Naive thymus-derived CD4-positive, alpha-beta T cell (primary cell): ENCODE measurements around the gene ZDHHC6. TPM values are rescaled to one million over a fixed set of nuclear protein-coding genes. Genes with fewer than 3 reads are reported as not detected.

Experiments
- ATAC-seq: fragments of 150-1000 bp; cut with Tn5 transposase; 2 replicates; pipeline ENCODE4 v1.10.0; 2021; ENCODE audit warnings: mild to moderate bottlenecking, moderate library complexity
- CTCF ChIA-PET: fragments of 350-600 bp; sonication (Branson Sonifier 250); formaldehyde crosslinking; loops from one replicate; lab custom pipeline; 2021; ENCODE audit warnings: antibody characterized with exemption; lab: Charles Lee
- POLR2A ChIA-PET: fragments of 350-600 bp; sonication (Branson Sonifier 250); formaldehyde crosslinking; loops from one replicate; lab custom pipeline; 2021; ENCODE audit warnings: antibody characterized with exemption, inconsistent platforms; lab: Charles Lee
- DNase-seq, 9 donors: peaks; one replicate each; pipeline versions ENCODE4 v3.0.0 to v3.0.0-alpha.2; 2020 to 2022; ENCODE audit warnings: mixed read lengths in 1 of 9
- H3K27ac ChIP-seq: one replicate; pipeline ENCODE4 v1.7.0; 2013; ENCODE audit warnings: mild to moderate bottlenecking, low read depth, low read length, moderate library complexity
- H3K27me3 ChIP-seq, 2 donors: one replicate each; pipeline ENCODE4 v1.7.0; 2013; ENCODE audit warnings: low read length in 2 of 2, mild to moderate bottlenecking in 2 of 2, moderate library complexity in 2 of 2; ENCODE audit not compliant: control insufficient read depth in 2 of 2, insufficient read depth in 2 of 2
- H3K36me3 ChIP-seq, 3 experiments: 1 replicate in 2 of 3; 2 replicates in 1 of 3; pipeline ENCODE4 v1.7.0; 2013; ENCODE audit warnings: low read length in 3 of 3, mild to moderate bottlenecking in 3 of 3, moderate library complexity in 1 of 3; ENCODE audit not compliant: insufficient read depth in 3 of 3, control insufficient read depth in 2 of 3
- H3K4me1 ChIP-seq, 2 donors: one replicate each; pipeline ENCODE4 v1.7.0; 2013; ENCODE audit warnings: low read length in 2 of 2, mild to moderate bottlenecking in 2 of 2, moderate library complexity in 1 of 2; ENCODE audit not compliant: control insufficient read depth in 2 of 2, insufficient read depth in 2 of 2
- H3K4me3 ChIP-seq: 2 replicates; pipeline ENCODE4 v1.7.0; 2013; ENCODE audit warnings: mild to moderate bottlenecking, low read length
- H3K9me3 ChIP-seq, 3 experiments: 1 replicate in 2 of 3; 2 replicates in 1 of 3; pipeline ENCODE4 v1.7.0; 2013; ENCODE audit warnings: low read length in 3 of 3; ENCODE audit not compliant: control insufficient read depth in 2 of 3
- H3K27ac Mint-ChIP-seq, 9 donors: one replicate each; pipeline ENCODE4 v1.8.0; 2020 to 2022; ENCODE audit warnings: mixed read lengths in 9 of 9, mild to moderate bottlenecking in 8 of 9, moderate library complexity in 5 of 9, inconsistent platforms in 2 of 9
- H3K27me3 Mint-ChIP-seq, 5 donors: one replicate each; pipeline ENCODE4 v1.8.0; 2021 to 2022; ENCODE audit warnings: mixed read lengths in 5 of 5, mild to moderate bottlenecking in 1 of 5
- H3K36me3 Mint-ChIP-seq, 5 donors: one replicate each; pipeline ENCODE4 v1.8.0; 2020 to 2022; ENCODE audit warnings: mixed read lengths in 5 of 5, mild to moderate bottlenecking in 3 of 5, inconsistent platforms in 1 of 5
- H3K4me1 Mint-ChIP-seq, 7 donors: one replicate each; pipeline ENCODE4 v1.8.0; 2020 to 2022; ENCODE audit warnings: mixed read lengths in 7 of 7, mild to moderate bottlenecking in 3 of 7, inconsistent platforms in 1 of 7
- H3K4me3 Mint-ChIP-seq, 10 donors: one replicate each; pipeline ENCODE4 v1.8.0; 2020 to 2022; ENCODE audit warnings: mild to moderate bottlenecking in 10 of 10, mixed read lengths in 10 of 10, moderate library complexity in 6 of 10, inconsistent platforms in 2 of 10
- H3K9me3 Mint-ChIP-seq, 11 donors: one replicate each; pipeline ENCODE4 v1.8.0; 2020 to 2022; ENCODE audit warnings: mixed read lengths in 11 of 11, mild to moderate bottlenecking in 4 of 11, inconsistent platforms in 1 of 11, moderate library complexity in 1 of 11
- intact Hi-C, 2 donors: fragments of 100-400 bp; cut with micrococcal nuclease; formaldehyde crosslinking; loops; one replicate each; pipeline ENCODE4 v1.15.1; 2023
- polyA plus RNA-seq, 2 donors: library from polyadenylated mRNA; unstranded; fragments of 300-500 nt; fragmentation: Illumina TruSeq; gene quantifications; one replicate each; pipeline ENCODE4 v1.2.3, GENCODE V29; 2021
- total RNA-seq, 6 experiments: library from RNA in 5 of 6; stranded (reverse) in 5 of 6; gene quantifications; 1 replicate in 5 of 6; 2 replicates in 1 of 6; pipeline ENCODE4 v1.2.3 and lab custom pipeline; 2021 to 2026

Gene ZDHHC6
- total and polyA plus RNA-seq, 7 experiments from 2014 or later = 29.9 to 66.3 (median 44.8) TPM

- Mint-ChIP-seq H3K27me3 (no peaks in the 10 kb centered on the region), H3K9me3 (no peaks in the 10 kb centered on the region), H3K27ac (peak overlapping the region in 1 of 9 donors; percentile 5), H3K4me1 (peaks cover 0 to 19% (median 8%) of the 10 kb centered on the region in 7 donors), H3K4me3 (no peak overlapping the region), H3K36me3 (peaks cover 0 to 14% (median 4%) of the 10 kb centered on the region in 5 donors)
- DNase-seq (no peak), ATAC-seq (no peak)
- POLR2A ChIA-PET = no interaction called here
- H3K27ac ChIP-seq = no peak overlapping the region
- H3K4me3 ChIP-seq = no peak overlapping the region
- H3K36me3 ChIP-seq = no peaks in the 10 kb centered on the region
- CTCF ChIA-PET = no interaction called here
- no peaks in the 10 kb centered on the region for H3K9me3 ChIP-seq
- H3K4me1 ChIP-seq = no peaks in the 10 kb centered on the region
- no peaks in the 10 kb centered on the region for H3K27me3 ChIP-seq
- intact Hi-C loops = no loop called here
Measured at GRCh38 chr10:112481602-112482001, 34.9 kb upstream of the ZDHHC6 start.

GRCh38 chr10:112475575-112476218 is 29.0 kb upstream of the ZDHHC6 start:
- DNase-seq (peak in 1 of 9 donors; percentile 5), ATAC-seq (no peak)
- Mint-ChIP-seq H3K27ac (no peak overlapping the region), H3K27me3 (no peaks in the 10 kb centered on the region), H3K36me3 (peaks cover 0 to 6% (median 0%) of the 10 kb centered on the region in 5 donors), H3K4me3 (no peak overlapping the region), H3K4me1 (peaks cover 4 to 27% (median 14%) of the 10 kb centered on the region in 7 donors), H3K9me3 (no peaks in the 10 kb centered on the region)
- Histone ChIP-seq H3K4me1 (no peaks in the 10 kb centered on the region), H3K36me3 (no peaks in the 10 kb centered on the region), H3K9me3 (no peaks in the 10 kb centered on the region), H3K4me3 (no peak overlapping the region), H3K27me3 (no peaks in the 10 kb centered on the region), H3K27ac (no peak overlapping the region)
- ChIA-PET POLR2A (no interaction called here), CTCF (interaction anchor here (0.6 to 2.1 kb wide), 8 partner anchors 13 to 912 kb away, joined by 3 to 7 read pairs (median 4); no protein-coding TSS in a partner anchor)
- intact Hi-C loops = loop anchor here (5.0 to 10.0 kb wide), 4 partner anchors 632 to 1089 kb away; no protein-coding TSS in a partner anchor

- peak; percentile 82 for ATAC-seq
- DNase-seq = peak in 6 of 9 donors; percentile 8 to 50 (median 34)
- Histone ChIP-seq H3K4me1 (no peaks in the 10 kb centered on the region), H3K9me3 (no peaks in the 10 kb centered on the region), H3K27ac (no peak overlapping the region), H3K4me3 (no peak overlapping the region), H3K36me3 (peaks cover 0 to 4% (median 0%) of the 10 kb centered on the region in 3 experiments), H3K27me3 (no peaks in the 10 kb centered on the region)
- peaks cover 0 to 14% (median 6%) of the 10 kb centered on the region in 5 donors for H3K36me3 Mint-ChIP-seq
- intact Hi-C loops = loop anchor here (2.0 to 10.0 kb wide), 8 partner anchors 25 to 1093 kb away; partner anchors contain the start of genes VTI1A (in 1 of the 2) and ZDHHC6 (in 1 of the 2)
- ChIA-PET CTCF (interaction anchor here (0.6 to 1.4 kb wide), 14 partner anchors 8 to 357 kb away, joined by 3 to 5 read pairs (median 3); partner anchors contain the start of gene GPAM), POLR2A (interaction anchor here (0.7 to 0.9 kb wide), 2 partner anchors 25 to 288 kb away, joined by 3 to 4 read pairs; partner anchors contain the start of genes GPAM and VTI1A)
- H3K27ac Mint-ChIP-seq = peak overlapping the region in 2 of 9 donors; percentile 3 to 56
- H3K27me3 Mint-ChIP-seq = no peaks in the 10 kb centered on the region
- H3K9me3 Mint-ChIP-seq = no peaks in the 10 kb centered on the region
- no peak overlapping the region for H3K4me3 Mint-ChIP-seq
- peaks cover 4 to 27% (median 11%) of the 10 kb centered on the region in 7 donors for H3K4me1 Mint-ChIP-seq
Measured at GRCh38 chr10:112471878-112472487, 25.3 kb upstream of the ZDHHC6 start.

- H3K4me3 Mint-ChIP-seq = no peak overlapping the region
- ATAC-seq (no peak), DNase-seq (no peak)
- H3K9me3 Mint-ChIP-seq = no peaks in the 10 kb centered on the region
- POLR2A ChIA-PET = no interaction called here
- Histone ChIP-seq H3K27me3 (no peaks in the 10 kb centered on the region), H3K36me3 (peaks cover 0 to 29% (median 16%) of the 10 kb centered on the region in 3 experiments), H3K4me3 (no peak overlapping the region), H3K9me3 (no peaks in the 10 kb centered on the region), H3K27ac (no peak overlapping the region), H3K4me1 (no peaks in the 10 kb centered on the region)
- no peaks in the 10 kb centered on the region for H3K27me3 Mint-ChIP-seq
- peak overlapping the region in 1 of 9 donors; percentile 74 for H3K27ac Mint-ChIP-seq
- H3K4me1 Mint-ChIP-seq = peaks cover 4 to 20% (median 6%) of the 10 kb centered on the region in 7 donors
- CTCF ChIA-PET = no interaction called here
- H3K36me3 Mint-ChIP-seq = peaks cover 6 to 37% (median 32%) of the 10 kb centered on the region in 5 donors
- intact Hi-C loops = no loop called here
Measured at GRCh38 chr10:112467541-112468075, 20.9 kb upstream of the ZDHHC6 start.

GRCh38 chr10:112466802-112467201 is 20.1 kb upstream of the ZDHHC6 start:
- DNase-seq (no peak), ATAC-seq (no peak)
- ChIA-PET CTCF (no interaction called here), POLR2A (no interaction called here)
- no peaks in the 10 kb centered on the region for H3K9me3 ChIP-seq
- intact Hi-C loops = no loop called here
- Mint-ChIP-seq H3K27ac (peak overlapping the region in 1 of 9 donors; percentile 7), H3K36me3 (peaks cover 6 to 40% (median 32%) of the 10 kb centered on the region in 5 donors), H3K4me3 (no peak overlapping the region), H3K4me1 (peaks cover 2 to 16% (median 2%) of the 10 kb centered on the region in 7 donors), H3K27me3 (no peaks in the 10 kb centered on the region), H3K9me3 (no peaks in the 10 kb centered on the region)
- peaks cover 0 to 32% (median 16%) of the 10 kb centered on the region in 3 experiments for H3K36me3 ChIP-seq
- H3K27me3 ChIP-seq = no peaks in the 10 kb centered on the region
- no peak overlapping the region for H3K27ac ChIP-seq
- H3K4me1 ChIP-seq = no peaks in the 10 kb centered on the region
- H3K4me3 ChIP-seq = no peak overlapping the region

- no peaks in the 10 kb centered on the region for H3K9me3 Mint-ChIP-seq
- Histone ChIP-seq H3K4me3 (no peak overlapping the region), H3K27me3 (no peaks in the 10 kb centered on the region), H3K36me3 (peaks cover 0 to 33% (median 16%) of the 10 kb centered on the region in 3 experiments), H3K27ac (no peak overlapping the region), H3K4me1 (no peaks in the 10 kb centered on the region), H3K9me3 (no peaks in the 10 kb centered on the region)
- DNase-seq = no peak
- intact Hi-C loops = no loop called here
- H3K4me1 Mint-ChIP-seq = peaks cover 0 to 14% (median 2%) of the 10 kb centered on the region in 7 donors
- no peaks in the 10 kb centered on the region for H3K27me3 Mint-ChIP-seq
- no peak for ATAC-seq
- POLR2A ChIA-PET = no interaction called here
- no peak overlapping the region for H3K4me3 Mint-ChIP-seq
- no peak overlapping the region for H3K27ac Mint-ChIP-seq
- CTCF ChIA-PET = no interaction called here
- H3K36me3 Mint-ChIP-seq = peaks cover 6 to 48% (median 37%) of the 10 kb centered on the region in 5 donors
Measured at GRCh38 chr10:112465299-112465883, 18.7 kb upstream of the ZDHHC6 start.
